Measurements from ENCODE around the gene CCDC33. TPM values are rescaled to one million over a fixed set of nuclear protein-coding genes. Genes with fewer than 3 reads are reported as not detected.

Gene CCDC33
- total and polyA plus RNA-seq, 10 of the 15 experiments (the other 5 are each of a cell fraction or from before 2014, with no cell fraction given): 0.57 to 5.8 (median 4.3) TPM

DNA sequence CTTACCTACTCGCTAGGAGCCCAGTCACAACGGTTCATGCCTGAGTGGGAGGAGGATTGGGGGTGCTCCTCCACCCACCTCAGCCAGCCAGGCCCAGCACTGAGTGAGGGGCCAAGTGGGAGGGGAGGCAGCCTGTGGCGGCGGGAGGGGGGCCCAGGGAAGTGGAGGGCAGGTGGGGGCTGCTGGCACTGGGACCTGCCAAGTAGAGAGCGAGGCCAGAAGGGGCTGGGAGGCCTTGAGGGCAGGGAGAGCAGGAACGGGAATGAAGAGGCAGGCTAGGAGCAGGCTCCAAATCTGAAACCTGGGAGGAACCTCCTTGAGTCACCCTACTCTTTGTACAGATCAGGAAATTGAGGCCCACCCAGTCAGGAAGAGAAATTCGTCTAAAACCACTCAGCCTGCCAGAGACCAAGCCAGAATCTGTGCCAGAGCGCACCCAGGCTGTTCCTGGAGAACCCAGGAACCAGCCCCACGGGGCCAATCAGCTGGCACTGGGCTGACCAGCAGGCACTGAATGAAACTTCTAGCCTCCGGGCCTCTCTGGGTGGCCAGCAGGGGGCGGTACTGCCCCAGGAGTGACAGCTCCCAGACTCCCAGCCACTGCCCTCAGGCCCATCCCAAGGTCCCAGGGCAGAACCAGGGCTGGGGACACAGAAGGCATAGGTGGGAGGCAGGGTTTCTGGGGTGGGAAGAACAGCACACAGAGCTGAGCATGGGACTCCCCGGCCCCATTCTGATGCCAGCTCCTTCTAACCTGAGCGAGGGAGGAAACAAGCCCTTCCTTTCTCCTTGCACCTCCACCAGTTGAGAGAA is 146.1 kb downstream of the CCDC33 start (continued):
- TF ChIP-seq SIX5 (IDR thresholded peaks at IDR 0.05; ENCODE audit: low read depth, low read length, severe bottlenecking) (no peak), BACH1 (IDR thresholded peaks at IDR 0.05; ENCODE audit: borderline replicate concordance) (no peak), IKZF1 (conservative IDR thresholded peaks at IDR 0.05) (peak; percentile 89), GABPA (IDR thresholded peaks at IDR 0.05; ENCODE audit: low read depth) (no peak), YBX1 (IDR thresholded peaks at IDR 0.05) (no peak), ZSCAN29 (IDR thresholded peaks at IDR 0.05) (no peak), HDGF (IDR thresholded peaks at IDR 0.05) (peak; percentile 49; the same call in 1 of the 2 replicates), KLF5 (IDR thresholded peaks at IDR 0.05; ENCODE audit: partially characterized antibody) (no peak), WRNIP1 (IDR thresholded peaks at IDR 0.05; ENCODE audit: borderline replicate concordance, low read depth, low read length) (no peak), CBX5 (IDR thresholded peaks at IDR 0.05; ENCODE audit: low read depth) (no peak), MTA2 (IDR thresholded peaks at IDR 0.05; ENCODE audit: low read depth) (no peak; the same call in 1 of the 2 replicates), ZNF24 (IDR thresholded peaks at IDR 0.05) (no peak), RAD51 (IDR thresholded peaks at IDR 0.05) (no peak), RCOR1 (conservative IDR thresholded peaks at IDR 0.05; ENCODE audit: low read depth, low read length) (no peak), TBL1XR1 (IDR thresholded peaks at IDR 0.05; ENCODE audit: low read depth, low read length) (no peak), SMARCA5 (IDR thresholded peaks at IDR 0.05) (peak; percentile 93), ZNF217 (IDR thresholded peaks at IDR 0.05) (no peak), NR2C2 (IDR thresholded peaks at IDR 0.05; ENCODE audit: borderline replicate concordance, control insufficient read depth, insufficient read length, low read depth) (no peak), SMAD1 (IDR thresholded peaks at IDR 0.05; ENCODE audit: low read depth, partially characterized antibody) (no peak), BHLHE40 (IDR thresholded peaks at IDR 0.05; ENCODE audit: borderline replicate concordance in 1 of 2, low read depth in 2 of 2, low read length in 1 of 2) (peak in 1 of 2 experiments; percentile 29; a peak in 1 of 4 replicates), RAD21 (IDR thresholded peaks at IDR 0.05; ENCODE audit: insufficient read depth, low read depth, low read length) (peak; percentile 96), SUZ12 (IDR thresholded peaks at IDR 0.05; ENCODE audit: unreplicated experiment) (no peak), STAT1 (conservative IDR thresholded peaks at IDR 0.05) (no peak; the same call in 1 of the 2 replicates), TCF7 (IDR thresholded peaks at IDR 0.05; ENCODE audit: borderline replicate concordance) (no peak), CBX3 (IDR thresholded peaks at IDR 0.05; ENCODE audit: borderline replicate concordance, low read depth) (no peak), SREBF2 (IDR thresholded peaks at IDR 0.05; ENCODE audit: low read length) (no peak)
- TF ChIP-seq, protein P1, sequence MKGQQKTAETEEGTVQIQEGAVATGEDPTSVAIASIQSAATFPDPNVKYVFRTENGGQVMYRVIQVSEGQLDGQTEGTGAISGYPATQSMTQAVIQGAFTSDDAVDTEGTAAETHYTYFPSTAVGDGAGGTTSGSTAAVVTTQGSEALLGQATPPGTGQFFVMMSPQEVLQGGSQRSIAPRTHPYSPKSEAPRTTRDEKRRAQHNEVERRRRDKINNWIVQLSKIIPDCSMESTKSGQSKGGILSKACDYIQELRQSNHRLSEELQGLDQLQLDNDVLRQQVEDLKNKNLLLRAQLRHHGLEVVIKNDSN (IDR thresholded peaks at IDR 0.05; ENCODE audit: borderline replicate concordance, extremely low read length, insufficient read depth, low read depth, low read length): no peak
- TF ChIP-seq, protein P2, sequence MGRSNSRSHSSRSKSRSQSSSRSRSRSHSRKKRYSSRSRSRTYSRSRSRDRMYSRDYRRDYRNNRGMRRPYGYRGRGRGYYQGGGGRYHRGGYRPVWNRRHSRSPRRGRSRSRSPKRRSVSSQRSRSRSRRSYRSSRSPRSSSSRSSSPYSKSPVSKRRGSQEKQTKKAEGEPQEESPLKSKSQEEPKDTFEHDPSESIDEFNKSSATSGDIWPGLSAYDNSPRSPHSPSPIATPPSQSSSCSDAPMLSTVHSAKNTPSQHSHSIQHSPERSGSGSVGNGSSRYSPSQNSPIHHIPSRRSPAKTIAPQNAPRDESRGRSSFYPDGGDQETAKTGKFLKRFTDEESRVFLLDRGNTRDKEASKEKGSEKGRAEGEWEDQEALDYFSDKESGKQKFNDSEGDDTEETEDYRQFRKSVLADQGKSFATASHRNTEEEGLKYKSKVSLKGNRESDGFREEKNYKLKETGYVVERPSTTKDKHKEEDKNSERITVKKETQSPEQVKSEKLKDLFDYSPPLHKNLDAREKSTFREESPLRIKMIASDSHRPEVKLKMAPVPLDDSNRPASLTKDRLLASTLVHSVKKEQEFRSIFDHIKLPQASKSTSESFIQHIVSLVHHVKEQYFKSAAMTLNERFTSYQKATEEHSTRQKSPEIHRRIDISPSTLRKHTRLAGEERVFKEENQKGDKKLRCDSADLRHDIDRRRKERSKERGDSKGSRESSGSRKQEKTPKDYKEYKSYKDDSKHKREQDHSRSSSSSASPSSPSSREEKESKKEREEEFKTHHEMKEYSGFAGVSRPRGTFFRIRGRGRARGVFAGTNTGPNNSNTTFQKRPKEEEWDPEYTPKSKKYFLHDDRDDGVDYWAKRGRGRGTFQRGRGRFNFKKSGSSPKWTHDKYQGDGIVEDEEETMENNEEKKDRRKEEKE (IDR thresholded peaks at IDR 0.05): no peak
- TF ChIP-seq, protein P3, sequence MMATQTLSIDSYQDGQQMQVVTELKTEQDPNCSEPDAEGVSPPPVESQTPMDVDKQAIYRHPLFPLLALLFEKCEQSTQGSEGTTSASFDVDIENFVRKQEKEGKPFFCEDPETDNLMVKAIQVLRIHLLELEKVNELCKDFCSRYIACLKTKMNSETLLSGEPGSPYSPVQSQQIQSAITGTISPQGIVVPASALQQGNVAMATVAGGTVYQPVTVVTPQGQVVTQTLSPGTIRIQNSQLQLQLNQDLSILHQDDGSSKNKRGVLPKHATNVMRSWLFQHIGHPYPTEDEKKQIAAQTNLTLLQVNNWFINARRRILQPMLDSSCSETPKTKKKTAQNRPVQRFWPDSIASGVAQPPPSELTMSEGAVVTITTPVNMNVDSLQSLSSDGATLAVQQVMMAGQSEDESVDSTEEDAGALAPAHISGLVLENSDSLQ (IDR thresholded peaks at IDR 0.05): peak; percentile 59

Data from GM12878 (cell line).